ENCODE measurements around the gene AMPD2.

DNA sequence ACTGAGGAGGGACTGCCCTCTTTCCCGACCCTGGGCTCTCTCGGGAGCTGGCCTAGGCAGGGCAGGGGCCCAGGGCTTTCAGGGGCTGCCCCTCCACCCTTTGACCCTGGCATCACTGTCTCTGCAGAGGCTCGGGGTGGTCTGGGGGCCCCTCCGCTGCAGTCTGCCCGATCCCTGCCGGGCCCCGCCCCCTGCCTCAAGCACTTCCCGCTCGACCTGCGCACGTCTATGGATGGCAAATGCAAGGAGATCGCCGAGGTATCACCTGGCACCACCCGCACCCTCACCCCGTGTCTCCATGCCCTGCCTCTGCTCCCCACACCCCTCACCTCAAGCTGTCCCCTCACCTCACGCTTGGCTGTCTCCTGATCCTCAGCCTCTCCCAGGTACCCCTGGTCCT, 5.5 kb downstream of the AMPD2 start:
- TF ChIP-seq CTCF (IDR thresholded peaks at IDR 0.05 in 8 of 11, conservative IDR thresholded peaks at IDR 0.05 in 3 of 11) (no peak), POLR2A (IDR thresholded peaks at IDR 0.05) (no peak), POLR2AphosphoS5 (IDR thresholded peaks at IDR 0.05) (no peak)

Data from spleen (tissue), 7 donors.